Central memory CD4-positive, alpha-beta T cell (primary cell): ENCODE measurements around the gene STRADB.
"Not testable (repeated sequence)": the region's sequence is repeated elsewhere in the genome, so short reads cannot be mapped to it uniquely, and the experiment has no call there.

ENCODE experiments used
- DNase-seq: peaks from one replicate; pipeline ENCODE4 v3.0.0; 2022

The STRADB gene

GRCh38 chr2:201470821-201471731 is 19.5 kb downstream of the STRADB start:
- no peak for DNase-seq

GRCh38 chr2:201471732-201472393 is 20.3 kb downstream of the STRADB start:
- no peak for DNase-seq

GRCh38 chr2:201472411-201472810 is 20.9 kb downstream of the STRADB start:
- no peak for DNase-seq

GRCh38 chr2:201482543-201482942 is 31.0 kb downstream of the STRADB start:
- no peak for DNase-seq

GRCh38 chr2:201483342-201483741 is 31.8 kb downstream of the STRADB start:
- no peak for DNase-seq

- DNase-seq, result not testable (repeated sequence)
Measured at GRCh38 chr2:201483758-201484157, 32.2 kb downstream of the STRADB start.

GRCh38 chr2:201484805-201485204 is 33.3 kb downstream of the STRADB start:
- no peak for DNase-seq

- no peak for DNase-seq
Measured at GRCh38 chr2:201490291-201490690, 38.8 kb downstream of the STRADB start.

GRCh38 chr2:201496785-201497184 is 45.2 kb downstream of the STRADB start:
- DNase-seq, result no peak

- DNase-seq, result no peak
Measured at GRCh38 chr2:201500534-201500933, 49.0 kb downstream of the STRADB start.

GRCh38 chr2:201502713-201503112 is 51.2 kb downstream of the STRADB start:
- no peak for DNase-seq

- no peak for DNase-seq
Measured at GRCh38 chr2:201507725-201508124, 56.2 kb downstream of the STRADB start.

- no peak for DNase-seq
Measured at GRCh38 chr2:201513271-201513670, 61.7 kb downstream of the STRADB start.

GRCh38 chr2:201515573-201516246 is 64.2 kb downstream of the STRADB start:
- no peak for DNase-seq

- DNase-seq, result no peak
Measured at GRCh38 chr2:201517094-201517493, 65.6 kb downstream of the STRADB start.

GRCh38 chr2:201520201-201520600 is 68.7 kb downstream of the STRADB start:
- DNase-seq, result no peak

- no peak for DNase-seq
Measured at GRCh38 chr2:201522965-201523364, 71.4 kb downstream of the STRADB start.

- DNase-seq, result no peak
Measured at GRCh38 chr2:201523506-201523905, 72.0 kb downstream of the STRADB start.
